DND-41 (cell line): Measurements from ENCODE around the gene CFAP299.

Experiments
- ATAC-seq: fragments of 200-7000 bp; cut with Tn5 transposase; 3 replicates; pipeline ENCODE4 v1.9.1; 2021; ENCODE audit warnings: low read depth; ENCODE audit not compliant: insufficient read depth
- DNase-seq: peaks from one replicate; pipeline ENCODE4 v3.0.0-alpha.2; 2020
- H2AFZ ChIP-seq: 2 replicates; pipeline ENCODE4 v1.6.0; 2012; ENCODE audit warnings: low read depth, low read length
- H3K27ac ChIP-seq: 2 replicates; pipeline ENCODE4 v1.5.1; 2012; ENCODE audit warnings: low read length, inconsistent platforms
- H3K27me3 ChIP-seq: fragments of 200-600 bp; sonication (generic); 2 replicates; pipeline ENCODE4 v1.6.0; 2012; ENCODE audit warnings: low read length, mild to moderate bottlenecking, inconsistent platforms; ENCODE audit not compliant: insufficient read depth, poor library complexity
- H3K36me3 ChIP-seq: 2 replicates; pipeline ENCODE4 v1.5.1; 2012; ENCODE audit warnings: low read length, inconsistent platforms; ENCODE audit not compliant: insufficient read depth
- H3K4me1 ChIP-seq: 2 replicates; pipeline ENCODE4 v1.5.1; 2012; ENCODE audit warnings: mild to moderate bottlenecking, low read length; ENCODE audit not compliant: insufficient read depth
- H3K4me2 ChIP-seq: 2 replicates; pipeline ENCODE4 v1.6.0; 2012; ENCODE audit warnings: mild to moderate bottlenecking, moderate library complexity, low read length, inconsistent platforms; ENCODE audit not compliant: insufficient read depth
- H3K4me3 ChIP-seq, 2 experiments: fragments of 200-600 bp in 1 of 2; shearing (Covaris generic) in 1 of 2; 2 replicates each; pipeline ENCODE4 v1.5.1; 2012 to 2016; ENCODE audit warnings: inconsistent platforms in 2 of 2, low read length in 2 of 2, mild to moderate bottlenecking in 2 of 2, low read depth in 1 of 2, moderate library complexity in 1 of 2
- H3K79me2 ChIP-seq: 2 replicates; pipeline ENCODE4 v1.6.0; 2012; ENCODE audit warnings: low read length, inconsistent platforms; ENCODE audit not compliant: insufficient read depth
- H3K9ac ChIP-seq: 2 replicates; pipeline ENCODE4 v1.6.0; 2012; ENCODE audit warnings: low read depth, mild to moderate bottlenecking, inconsistent platforms, low read length, moderate library complexity
- H3K9me3 ChIP-seq: 2 replicates; pipeline ENCODE4 v1.5.1; 2012; ENCODE audit warnings: low read length, moderate library complexity, mild to moderate bottlenecking, inconsistent platforms; ENCODE audit not compliant: insufficient read depth, severe bottlenecking
- H4K20me1 ChIP-seq: 2 replicates; pipeline ENCODE4 v1.6.0; 2012; ENCODE audit warnings: low read length; ENCODE audit not compliant: insufficient read depth
- CTCF ChIP-seq: IDR thresholded peaks from 2 replicates; pipeline ENCODE4 v1.5.1; 2012; ENCODE audit warnings: borderline replicate concordance, low read length, moderate library complexity, mild to moderate bottlenecking; ENCODE audit not compliant: poor library complexity, severe bottlenecking; ENCODE audit errors: extremely low read depth
- EZH2 ChIP-seq: IDR thresholded peaks from 3 replicates; pipeline ENCODE4 v1.6.1; 2012; ENCODE audit warnings: borderline replicate concordance, low read depth, mild to moderate bottlenecking, moderate library complexity, low read length, inconsistent platforms; ENCODE audit not compliant: severe bottlenecking

The CFAP299 gene

GRCh38 chr4:80839281-80839680, 503.8 kb downstream of the CFAP299 start:
- no peaks in the 10 kb centered on the region for H3K4me1 ChIP-seq
- no peak overlapping the region for H3K4me2 ChIP-seq
- no peak overlapping the region for H3K4me3 ChIP-seq
- no peaks in the 10 kb centered on the region for H3K27me3 ChIP-seq
- DNase-seq (no peak), ATAC-seq (no peak)
- H3K9ac ChIP-seq, result no peak overlapping the region
- H2AFZ ChIP-seq, result no peak overlapping the region
- no peaks in the 10 kb centered on the region for H3K9me3 ChIP-seq
- H3K36me3 ChIP-seq, result no peaks in the 10 kb centered on the region
- H4K20me1 ChIP-seq, result no peaks in the 10 kb centered on the region
- no peaks in the 10 kb centered on the region for H3K79me2 ChIP-seq
- H3K27ac ChIP-seq, result no peak overlapping the region
- TF ChIP-seq CTCF (no peak), EZH2 (no peak)

GRCh38 chr4:80839792-80840191, 504.3 kb downstream of the CFAP299 start:
- H3K27me3 ChIP-seq, result no peaks in the 10 kb centered on the region

GRCh38 chr4:80840396-80840795, 504.9 kb downstream of the CFAP299 start:
- TF ChIP-seq CTCF (no peak), EZH2 (no peak)
- Histone ChIP-seq H3K27me3 (no peaks in the 10 kb centered on the region), H3K79me2 (no peaks in the 10 kb centered on the region), H3K9ac (no peak overlapping the region), H3K27ac (no peak overlapping the region), H3K4me2 (no peak overlapping the region), H3K4me3 (no peak overlapping the region), H2AFZ (no peak overlapping the region), H3K36me3 (no peaks in the 10 kb centered on the region), H4K20me1 (no peaks in the 10 kb centered on the region), H3K4me1 (no peaks in the 10 kb centered on the region), H3K9me3 (no peaks in the 10 kb centered on the region)
- ATAC-seq (no peak), DNase-seq (no peak)

More at GRCh38 chr4:80839792-80840191, 504.3 kb downstream of the CFAP299 start:
- no peak overlapping the region for H3K4me2 ChIP-seq
- H3K36me3 ChIP-seq, result no peaks in the 10 kb centered on the region
- no peak overlapping the region for H2AFZ ChIP-seq
- ATAC-seq, result no peak
- H3K4me3 ChIP-seq, result no peak overlapping the region
- H3K9ac ChIP-seq, result no peak overlapping the region
- TF ChIP-seq CTCF, result no peak
- TF ChIP-seq EZH2, result no peak
- no peaks in the 10 kb centered on the region for H3K79me2 ChIP-seq
- DNase-seq, result no peak
- no peak overlapping the region for H3K27ac ChIP-seq
- H3K4me1 ChIP-seq, result no peaks in the 10 kb centered on the region
- H3K9me3 ChIP-seq, result no peaks in the 10 kb centered on the region
- H4K20me1 ChIP-seq, result no peaks in the 10 kb centered on the region

- H3K4me1 ChIP-seq, result no peaks in the 10 kb centered on the region
- DNase-seq, result no peak
- no peak overlapping the region for H2AFZ ChIP-seq
- H3K27me3 ChIP-seq, result no peaks in the 10 kb centered on the region
- no peaks in the 10 kb centered on the region for H4K20me1 ChIP-seq
- TF ChIP-seq CTCF (no peak), EZH2 (no peak)
- H3K27ac ChIP-seq, result no peak overlapping the region
- no peak overlapping the region for H3K9ac ChIP-seq
- H3K36me3 ChIP-seq, result no peaks in the 10 kb centered on the region
- no peak overlapping the region for H3K4me2 ChIP-seq
- no peaks in the 10 kb centered on the region for H3K9me3 ChIP-seq
- H3K79me2 ChIP-seq, result no peaks in the 10 kb centered on the region
- no peak overlapping the region for H3K4me3 ChIP-seq
- ATAC-seq, result no peak
Measured at GRCh38 chr4:80841587-80842281, 506.2 kb downstream of the CFAP299 start.
